SK-N-SH treated with all-trans-retinoic acid at 6 μM for 48 hours (cell line): Measurements from ENCODE around the gene C20orf173.

Experiments used
- ATAC-seq: fragments of 200-7000 bp; cut with Tn5 transposase; 3 replicates; pipeline ENCODE4 v1.9.1; 2020; ENCODE audit warnings: mild to moderate bottlenecking, moderate library complexity
- CREB5 ChIP-seq: fragments of 250-450 bp; sonication (Bioruptor Pico); IDR thresholded peaks from 2 replicates; pipeline ENCODE4 v1.5.1; 2020; ENCODE audit warnings: low read depth, mild to moderate bottlenecking, moderate library complexity
- CSDC2 ChIP-seq: fragments of 250-450 bp; sonication (Bioruptor Pico); IDR thresholded peaks from 2 replicates; pipeline ENCODE4 v1.5.0; 2020; ENCODE audit warnings: mild to moderate bottlenecking, moderate library complexity
- CSRNP3 ChIP-seq: fragments of 250-450 bp; sonication (Bioruptor Pico); IDR thresholded peaks from 2 replicates; pipeline ENCODE4 v1.5.1; 2021; ENCODE audit warnings: mild to moderate bottlenecking, moderate library complexity
- ESRRG ChIP-seq: fragments of 250-450 bp; sonication (Bioruptor Pico); IDR thresholded peaks from 2 replicates; pipeline ENCODE4 v1.6.1; 2021; ENCODE audit warnings: mild to moderate bottlenecking
- ISL1 ChIP-seq: fragments of 250-450 bp; sonication (Bioruptor Pico); IDR thresholded peaks from 2 replicates; pipeline ENCODE4 v2.1.2; 2022; ENCODE audit warnings: mild to moderate bottlenecking, moderate library complexity
- PATZ1 ChIP-seq: fragments of 250-450 bp; sonication (Bioruptor Pico); IDR thresholded peaks from 2 replicates; pipeline ENCODE4 v1.8.0; 2020; ENCODE audit warnings: mild to moderate bottlenecking, moderate library complexity, borderline replicate concordance
- POU6F1 ChIP-seq: fragments of 250-450 bp; sonication (Bioruptor Pico); IDR thresholded peaks from 2 replicates; pipeline ENCODE4 v1.8.0; 2021; ENCODE audit warnings: low read depth, mild to moderate bottlenecking, moderate library complexity, borderline replicate concordance
- SNAI2 ChIP-seq: fragments of 250-450 bp; sonication (Bioruptor Pico); IDR thresholded peaks from 2 replicates; pipeline ENCODE4 v1.5.0; 2020; ENCODE audit warnings: mild to moderate bottlenecking, moderate library complexity
- TCF4 ChIP-seq: fragments of 250-450 bp; sonication (Bioruptor Pico); IDR thresholded peaks from 2 replicates; pipeline ENCODE4 v1.8.0; 2021; ENCODE audit warnings: mild to moderate bottlenecking, moderate library complexity, borderline replicate concordance
- TSHZ2 ChIP-seq: fragments of 250-450 bp; sonication (Bioruptor Pico); IDR thresholded peaks from 2 replicates; pipeline ENCODE4 v1.5.0; 2020; ENCODE audit warnings: mild to moderate bottlenecking, moderate library complexity
- ZFP3 ChIP-seq: fragments of 250-450 bp; sonication (Bioruptor Pico); IDR thresholded peaks from 2 replicates; pipeline ENCODE4 v1.5.0; 2020; ENCODE audit warnings: mild to moderate bottlenecking, moderate library complexity
- ZNF565 ChIP-seq: fragments of 450-650 bp; formaldehyde crosslinking; conservative IDR thresholded peaks from 2 replicates; pipeline ENCODE4 v1.5.0; 2020; ENCODE audit warnings: low read depth, mild to moderate bottlenecking, moderate library complexity
- ZNF8 ChIP-seq: fragments of 450-650 bp; formaldehyde crosslinking; IDR thresholded peaks from 2 replicates; pipeline ENCODE4 v1.5.0; 2020; ENCODE audit warnings: mild to moderate bottlenecking, moderate library complexity

C20orf173 gene

GRCh38 chr20:35499271-35499670 is 30.2 kb downstream of the C20orf173 start:
- TF ChIP-seq CREB5 (CRISPR knock-in tag), result no peak
- TF ChIP-seq TSHZ2 (CRISPR knock-in tag), result no peak
- TF ChIP-seq CSDC2 (CRISPR knock-in tag), result no peak
- TF ChIP-seq, all 23 proteins: peak for 0
- ATAC-seq, result no peak

GRCh38 chr20:35497780-35498189 is 31.7 kb downstream of the C20orf173 start:
- TF ChIP-seq ZNF565 (CRISPR knock-in tag) (no peak), ESRRG (CRISPR knock-in tag) (no peak), PATZ1 (CRISPR knock-in tag) (no peak), CSRNP3 (CRISPR knock-in tag) (no peak), CSDC2 (CRISPR knock-in tag) (no peak), ISL1 (no peak), SNAI2 (CRISPR knock-in tag) (no peak), ZNF8 (no peak), POU6F1 (no peak)
- ATAC-seq, result no peak

- ATAC-seq, result no peak
- no peak for TF ChIP-seq ZFP3 (CRISPR knock-in tag)
- no peak for TF ChIP-seq TSHZ2 (CRISPR knock-in tag)
- TF ChIP-seq TCF4, result no peak
- no peak for TF ChIP-seq PATZ1 (CRISPR knock-in tag)
- no peak for TF ChIP-seq CSRNP3 (CRISPR knock-in tag)
- TF ChIP-seq ZNF8, result no peak
Observed at GRCh38 chr20:35497320-35497719, 32.1 kb downstream of the C20orf173 start.
